HG02678 (cell line): ENCODE data around the gene SPATA6.
"Not testable (repeated sequence)": the region's sequence is repeated elsewhere in the genome, so short reads cannot be mapped to it uniquely, and the experiment has no call there.

Experiments
- ATAC-seq: cut with Tn5 transposase; IDR thresholded peaks from one replicate; pipeline ENCODE4 v1.9.1; 2021; ENCODE audit warnings: mild to moderate bottlenecking, moderate library complexity; ENCODE audit not compliant: unreplicated experiment

Gene SPATA6

DNA sequence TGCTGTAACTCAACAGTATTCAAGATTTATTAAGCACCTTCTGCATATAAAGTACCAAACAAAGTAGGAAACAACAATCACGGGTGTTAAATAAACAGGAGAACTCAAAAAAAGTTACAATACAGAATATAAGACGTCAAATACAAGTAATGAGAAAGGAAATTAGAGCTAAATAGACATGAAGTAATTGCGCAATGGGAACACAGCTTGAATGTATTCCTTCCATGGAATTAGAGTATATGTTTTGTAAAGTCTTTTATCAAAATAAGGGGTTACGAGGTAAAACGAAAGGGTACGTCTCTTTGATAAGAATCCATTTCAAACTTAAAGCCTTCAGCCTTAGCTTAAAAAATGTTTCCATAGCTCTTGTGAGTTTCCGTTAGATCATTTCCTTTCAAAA is 109.1 kb downstream of the SPATA6 start:
- no peak for ATAC-seq

DNA sequence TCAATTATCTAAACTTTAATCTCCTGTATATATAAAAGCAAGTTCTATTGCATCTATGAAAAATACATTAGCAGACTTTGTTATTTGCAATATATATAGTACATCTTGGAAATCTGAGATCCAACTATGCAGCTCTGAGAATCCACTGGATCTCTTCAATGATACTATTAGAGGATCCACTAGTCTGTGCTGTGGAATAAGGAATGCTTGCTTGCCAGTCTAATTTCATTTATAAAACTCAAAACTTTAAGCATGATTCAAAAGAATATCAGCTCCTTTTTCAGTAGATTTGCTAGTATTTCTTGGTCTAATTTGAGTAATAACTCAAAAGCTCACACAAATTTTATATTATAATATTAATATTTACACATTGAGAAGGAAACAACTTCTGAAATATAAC is 115.1 kb downstream of the SPATA6 start:
- ATAC-seq = no peak

DNA sequence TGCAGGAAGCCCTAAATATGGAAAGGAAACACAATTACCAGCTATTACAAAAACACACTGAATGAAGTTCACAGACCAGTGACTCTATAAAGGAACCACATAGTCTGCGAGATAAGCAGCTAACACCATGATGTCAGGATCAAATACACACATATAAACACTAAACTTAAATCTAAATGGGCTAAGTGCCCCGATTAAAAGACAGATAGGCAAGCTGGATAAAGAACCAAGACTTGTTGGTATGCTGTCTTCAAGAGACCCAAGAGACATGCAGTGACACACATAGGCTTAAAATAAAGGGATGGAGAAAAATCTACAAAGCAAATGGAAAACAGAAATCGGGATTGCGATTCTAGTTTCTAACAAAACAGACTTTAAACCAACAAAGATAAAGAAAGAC is 127.6 kb downstream of the SPATA6 start:
- ATAC-seq = no peak

- no peak for ATAC-seq
Measured at GRCh38 chr1:48341221-48341620, 130.8 kb downstream of the SPATA6 start.

DNA sequence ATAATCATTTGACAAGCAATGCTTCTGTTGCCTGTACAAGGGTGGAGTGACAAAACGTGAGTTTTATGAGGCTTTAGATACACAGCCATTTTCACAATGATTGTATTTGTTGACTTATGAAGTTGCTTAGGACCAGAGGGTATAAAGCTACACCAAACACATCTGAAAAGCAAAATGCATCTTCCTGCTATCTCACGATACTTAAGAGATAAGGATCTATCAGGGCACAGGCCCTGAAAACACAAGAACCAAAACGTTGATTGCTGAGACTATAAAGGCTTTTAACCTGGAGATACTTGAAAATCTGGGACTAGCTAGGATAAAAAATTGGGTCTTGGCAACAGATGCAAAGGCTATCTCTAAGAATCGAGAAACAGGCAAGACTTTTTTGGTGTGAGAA is 133.7 kb downstream of the SPATA6 start:
- ATAC-seq = no peak

DNA sequence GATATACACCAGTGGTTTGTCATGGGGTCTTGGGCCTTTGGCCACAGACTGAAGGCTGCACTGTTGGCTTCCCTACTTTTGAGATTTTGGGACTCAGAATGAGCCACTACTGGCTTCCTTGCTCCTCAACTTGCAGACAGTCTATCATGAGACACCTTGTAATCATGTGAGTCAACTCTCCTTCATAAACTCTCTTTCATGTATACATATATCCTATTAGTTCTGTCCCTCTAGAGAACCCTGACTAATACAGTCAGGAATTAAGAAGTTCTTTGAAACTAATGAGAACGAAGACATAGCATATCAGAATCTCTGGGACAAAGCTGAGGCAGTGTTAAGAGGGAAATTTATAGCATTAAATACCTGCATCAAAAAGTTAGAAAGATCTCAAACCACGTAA is 138.7 kb downstream of the SPATA6 start:
- no peak for ATAC-seq

DNA sequence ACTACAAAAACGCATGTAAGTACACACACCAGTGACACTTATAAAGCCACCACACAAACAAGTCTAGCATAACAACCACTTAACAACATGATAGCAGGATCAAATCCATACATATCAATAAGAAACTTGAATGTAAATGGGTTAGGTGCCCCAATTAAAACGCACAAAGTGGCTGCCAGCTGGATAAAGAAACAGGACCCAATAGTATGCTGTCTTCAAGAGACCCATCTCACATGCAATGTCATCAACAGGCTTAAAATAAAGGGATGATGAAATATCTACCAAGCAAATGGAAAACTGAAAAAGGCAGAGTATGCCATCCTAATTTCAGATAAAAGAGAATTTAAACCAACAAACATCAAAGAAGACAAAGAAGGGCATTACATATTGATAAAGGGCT is 139.9 kb downstream of the SPATA6 start:
- no peak for ATAC-seq

DNA sequence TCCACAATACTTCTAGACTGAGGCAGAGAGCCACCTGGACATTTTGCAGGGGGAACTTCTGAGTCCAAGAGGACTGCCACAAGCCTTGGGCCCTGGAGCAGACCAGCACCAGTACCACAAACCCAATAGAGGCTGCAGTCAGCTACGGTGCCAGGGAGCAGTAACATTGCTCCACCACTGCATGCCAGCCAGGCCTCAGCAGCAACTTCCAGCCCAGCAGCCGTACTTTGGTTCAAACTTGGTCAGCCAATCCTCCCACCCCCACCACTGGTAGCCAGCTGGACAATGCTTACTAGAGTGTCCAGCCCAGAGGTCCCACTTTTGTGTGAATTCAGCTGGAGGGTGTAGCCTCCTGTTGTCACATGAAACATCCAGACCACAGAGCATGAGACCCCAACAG is 142.1 kb downstream of the SPATA6 start:
- ATAC-seq = no peak

GRCh38 chr1:48329486-48329885 is 142.5 kb downstream of the SPATA6 start:
- ATAC-seq = no peak

- ATAC-seq = not testable (repeated sequence)
Measured at GRCh38 chr1:48311829-48312228, 160.2 kb downstream of the SPATA6 start.

DNA sequence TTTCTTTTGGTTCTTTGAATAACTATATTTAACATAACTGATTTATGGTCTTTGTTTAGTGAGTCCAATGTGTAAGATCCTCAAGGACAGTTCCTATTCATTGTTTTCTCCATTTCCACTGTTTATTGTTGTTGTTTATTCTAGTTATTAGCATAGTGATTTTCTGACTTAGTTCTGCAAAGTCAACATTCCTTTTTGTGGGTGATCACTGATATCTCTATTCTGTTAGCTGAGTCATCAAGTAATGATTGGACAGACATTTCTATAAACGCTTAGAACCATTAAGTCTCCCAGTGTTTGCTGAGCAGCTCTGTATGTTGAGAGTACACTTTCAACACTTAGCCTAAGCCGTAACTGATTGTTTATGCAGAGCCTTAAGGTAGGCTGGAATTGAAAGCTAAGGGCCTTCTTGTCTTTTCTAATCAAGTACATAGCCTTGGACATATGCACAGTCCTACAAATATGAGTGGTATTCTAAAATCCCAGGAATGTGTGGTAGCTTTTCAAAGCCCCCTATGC is 162.4 kb downstream of the SPATA6 start:
- ATAC-seq = no peak

GRCh38 chr1:48302652-48303051 is 169.4 kb downstream of the SPATA6 start:
- no peak for ATAC-seq

DNA sequence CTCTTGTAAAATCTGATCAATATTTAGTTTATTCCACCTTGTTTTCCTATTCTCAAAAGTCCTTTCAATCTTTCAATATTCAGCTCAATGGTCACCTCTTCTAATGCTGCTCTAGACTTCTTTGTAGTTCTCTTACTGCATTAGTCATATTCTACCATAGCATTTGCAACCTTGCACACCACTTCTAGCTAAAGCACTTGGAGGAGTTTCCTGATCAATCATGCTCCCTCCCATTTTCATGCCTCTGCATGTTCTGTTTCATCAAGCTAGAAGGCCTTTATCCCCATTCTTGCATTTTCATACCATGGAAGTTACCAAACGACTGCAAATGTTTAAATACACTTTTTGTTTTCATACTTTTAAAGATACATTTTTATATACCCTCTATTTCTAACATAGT is 177.3 kb downstream of the SPATA6 start:
- ATAC-seq = no peak

DNA sequence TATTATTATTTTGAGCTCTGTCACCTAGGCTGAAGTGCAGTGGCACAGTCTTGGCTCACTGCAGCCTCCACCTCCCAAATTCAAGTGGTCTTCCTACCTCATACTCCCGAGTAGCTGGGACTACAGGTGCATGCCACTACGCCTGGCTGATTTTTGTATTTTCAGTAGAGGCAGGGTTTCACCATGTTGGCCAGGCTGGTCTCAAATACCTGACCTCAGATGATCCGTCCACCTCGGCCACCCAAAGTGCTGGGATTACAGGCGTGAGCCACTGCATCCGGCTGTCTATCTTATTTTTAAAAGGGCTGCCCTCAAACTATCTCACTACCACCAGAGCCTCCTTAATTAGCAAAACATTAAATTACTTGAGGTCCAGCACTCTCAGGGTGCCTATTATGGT is 177.9 kb downstream of the SPATA6 start:
- not testable (repeated sequence) for ATAC-seq

DNA sequence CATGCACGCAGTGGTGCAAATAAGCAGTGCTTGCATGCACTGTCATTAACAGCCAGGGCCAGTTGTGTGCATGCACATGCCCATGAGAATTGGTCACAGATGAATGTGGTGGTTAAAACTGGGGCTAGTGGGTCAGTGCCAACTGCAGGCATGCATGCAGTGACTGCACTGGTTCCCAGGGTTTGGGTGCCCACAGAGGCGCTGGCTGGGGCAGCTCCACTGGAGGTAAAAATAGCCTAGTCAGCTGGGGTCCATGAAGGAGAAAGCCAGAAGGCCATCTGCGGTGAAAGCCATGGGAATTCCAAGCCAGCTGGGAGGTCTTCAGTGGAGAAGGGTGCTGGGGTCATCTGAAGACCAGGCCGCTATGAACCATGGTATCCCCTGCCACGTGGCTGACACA is 179.3 kb downstream of the SPATA6 start:
- no peak for ATAC-seq

DNA sequence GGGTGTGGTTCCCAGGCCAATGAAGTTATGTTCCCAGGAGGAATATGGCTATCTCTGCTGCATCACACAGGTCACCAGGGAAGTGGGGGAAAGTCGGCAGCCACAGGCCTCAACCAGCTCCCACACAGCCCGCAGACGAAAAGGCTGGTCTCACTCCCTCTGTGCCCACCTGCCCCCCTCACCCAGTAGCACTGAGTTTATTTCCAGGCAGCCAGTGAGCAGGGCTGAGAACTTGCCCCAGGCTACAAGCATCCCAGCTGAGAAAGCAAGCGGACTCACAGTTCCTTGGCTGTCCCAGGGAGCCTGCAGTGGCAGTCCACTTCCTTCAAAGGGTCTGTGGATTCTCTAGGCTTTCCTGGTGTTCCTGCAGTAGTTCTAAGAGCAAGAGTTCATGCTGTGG is 180.6 kb downstream of the SPATA6 start:
- ATAC-seq = no peak

DNA sequence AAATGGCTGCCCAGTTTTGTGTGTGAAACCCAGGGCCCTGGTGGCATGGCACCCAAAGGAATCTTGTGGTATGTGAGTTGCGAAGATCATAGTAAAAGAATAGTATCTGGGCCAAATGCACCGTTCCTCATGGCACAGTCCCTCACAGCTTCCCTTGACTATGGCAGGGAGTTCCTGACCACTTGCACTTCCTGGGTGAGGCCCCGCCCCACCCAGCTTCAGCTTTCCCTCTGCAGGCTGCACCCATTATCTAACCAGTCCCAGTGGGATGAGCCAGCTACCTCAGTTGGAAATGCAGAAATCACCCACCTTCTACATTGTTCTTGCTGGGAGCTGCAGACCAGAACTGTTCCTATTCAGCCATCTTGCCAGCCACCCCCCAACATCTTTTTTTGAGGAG is 186.5 kb downstream of the SPATA6 start:
- no peak for ATAC-seq

GRCh38 chr1:48284696-48285420 is 187.1 kb downstream of the SPATA6 start:
- not testable (repeated sequence) for ATAC-seq

DNA sequence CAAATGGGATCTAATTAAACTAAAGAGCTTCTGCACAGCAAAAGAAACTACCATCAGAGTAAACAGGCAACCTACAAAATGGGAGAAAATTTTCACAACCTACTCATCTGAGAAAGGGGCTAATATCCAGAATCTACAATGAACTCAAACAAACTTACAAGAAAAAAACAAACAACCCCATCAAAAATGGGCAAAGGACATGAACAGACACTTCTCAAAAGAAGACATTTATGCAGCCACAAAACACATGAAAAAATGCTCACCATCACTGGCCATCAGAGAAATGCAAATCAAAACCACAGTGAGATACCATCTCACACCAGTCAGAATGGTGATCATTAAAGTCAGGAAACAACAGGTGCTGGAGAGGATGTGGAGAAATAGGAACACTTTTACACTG is 189.7 kb downstream of the SPATA6 start:
- ATAC-seq = not testable (repeated sequence)

DNA sequence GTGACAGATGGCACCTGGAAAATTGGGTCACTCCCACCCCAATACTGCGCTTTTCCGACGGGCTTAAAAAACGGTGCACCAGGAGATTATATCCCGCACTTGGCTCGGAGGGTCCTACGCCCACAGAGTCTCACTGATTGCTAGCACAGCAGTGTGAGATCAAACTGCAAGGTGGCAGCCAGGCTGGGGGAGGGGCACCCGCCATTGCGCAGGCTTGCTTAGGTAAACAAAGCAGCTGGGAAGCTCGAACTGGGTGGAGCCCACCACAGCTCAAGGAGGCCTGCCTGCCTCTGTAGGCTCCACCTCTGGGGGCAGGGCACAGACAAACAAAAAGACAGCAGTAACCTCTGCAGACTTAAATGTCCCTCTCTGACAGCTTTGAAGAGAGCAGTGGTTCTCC is 194.6 kb downstream of the SPATA6 start:
- not testable (repeated sequence) for ATAC-seq

DNA sequence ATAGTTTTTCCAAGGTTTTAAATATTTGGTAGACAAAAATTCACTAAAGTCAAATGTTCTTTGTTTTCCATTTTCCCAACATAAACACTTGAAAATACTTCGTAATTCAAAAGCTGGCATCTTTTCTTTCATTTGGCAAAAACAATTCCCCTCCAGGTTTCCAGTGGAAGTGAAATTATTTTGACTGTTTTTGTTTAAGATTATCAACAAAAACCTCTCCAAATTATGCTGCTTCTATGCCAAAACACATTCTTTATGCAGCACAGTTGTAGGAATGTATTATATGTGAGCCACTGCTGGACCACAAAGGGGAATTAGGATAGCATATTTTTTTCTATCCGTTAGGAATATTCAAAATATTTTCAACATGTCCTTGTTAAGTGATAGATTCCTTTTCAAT is 205.4 kb downstream of the SPATA6 start:
- no peak for ATAC-seq

DNA sequence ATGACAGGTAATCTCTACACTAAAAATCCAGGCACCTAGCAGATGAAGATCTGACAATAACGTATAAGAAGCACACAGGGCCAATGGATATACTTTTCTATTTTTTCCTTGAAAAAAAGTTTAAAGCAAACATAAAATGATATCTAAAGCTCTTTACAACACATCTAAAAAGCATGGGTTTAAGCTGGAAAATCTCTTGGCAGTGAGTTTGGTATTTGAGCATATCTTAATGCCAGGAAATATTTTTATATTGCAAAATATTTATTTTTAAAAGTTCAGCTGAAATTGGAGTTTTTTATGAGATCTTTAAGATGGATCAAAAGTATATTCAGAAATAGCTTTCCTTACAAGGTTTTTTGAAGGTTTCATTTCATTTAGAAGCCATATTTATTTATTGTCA is 209.0 kb downstream of the SPATA6 start:
- no peak for ATAC-seq

DNA sequence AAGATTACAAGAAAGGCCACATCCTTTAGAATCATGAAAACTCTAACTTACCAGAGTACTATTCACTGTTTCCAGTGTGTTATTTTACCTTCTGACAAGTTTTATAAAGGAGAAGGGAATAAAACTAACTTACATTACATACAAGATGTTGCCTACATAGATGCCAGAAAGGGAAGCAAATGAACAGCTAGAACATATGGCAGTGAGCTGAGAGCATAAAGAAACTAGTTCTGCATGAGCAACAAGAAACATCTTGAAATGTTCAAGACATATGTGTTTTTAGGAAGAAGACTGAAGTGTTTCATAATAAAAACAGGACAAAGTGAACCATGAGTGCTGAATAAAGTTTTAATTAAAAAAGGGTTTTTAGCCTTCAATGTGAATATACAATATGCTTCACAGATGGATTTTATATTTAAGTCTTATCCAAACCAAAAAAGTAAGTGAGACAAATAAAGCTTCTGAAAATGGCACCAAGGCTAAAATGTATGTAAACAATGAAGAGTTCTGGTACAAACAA is 210.1 kb downstream of the SPATA6 start:
- no peak for ATAC-seq
